Calu3 (cell line): ENCODE measurements around the gene SLC2A10. TPM values are rescaled to one million over a fixed set of nuclear protein-coding genes. Genes with fewer than 3 reads are reported as not detected.

Experiments
- BruUV-seq: library from RNA; stranded (reverse); fragments of 400-500 nt; replicated peaks from 2 replicates; lab custom pipeline; 2021; lab: Mats Ljungman, UMichigan
- CTCF ChIA-PET: fragments of 300-600 bp; sonication (Branson Sonifier 250); formaldehyde crosslinking; loops from one replicate; lab custom pipeline; 2022; ENCODE audit warnings: antibody characterized with exemption; lab: Charles Lee
- DNase-seq: peaks from one replicate; pipeline ENCODE4 v3.0.0; 2022
- H3K27ac Mint-ChIP-seq: one replicate; pipeline ENCODE4 v1.8.0; 2022; ENCODE audit warnings: mixed read lengths; ENCODE audit not compliant: unreplicated experiment
- H3K27me3 Mint-ChIP-seq: one replicate; pipeline ENCODE4 v1.8.0; 2022; ENCODE audit warnings: mixed read lengths; ENCODE audit not compliant: unreplicated experiment
- H3K36me3 Mint-ChIP-seq: one replicate; pipeline ENCODE4 v1.8.0; 2022; ENCODE audit warnings: mild to moderate bottlenecking, moderate library complexity, mixed read lengths; ENCODE audit not compliant: insufficient read depth, unreplicated experiment
- H3K4me1 Mint-ChIP-seq: one replicate; pipeline ENCODE4 v1.8.0; 2022; ENCODE audit warnings: mild to moderate bottlenecking, low read depth, mixed read lengths; ENCODE audit not compliant: unreplicated experiment
- H3K4me3 Mint-ChIP-seq: one replicate; pipeline ENCODE4 v1.8.0; 2022; ENCODE audit warnings: mild to moderate bottlenecking, low read depth, moderate library complexity, mixed read lengths; ENCODE audit not compliant: unreplicated experiment
- H3K9me3 Mint-ChIP-seq: one replicate; pipeline ENCODE4 v1.8.0; 2022; ENCODE audit warnings: low read depth, mixed read lengths; ENCODE audit not compliant: unreplicated experiment
- CTCF ChIP-seq: fragments of 200-600 bp; IDR thresholded peaks from one replicate; pipeline ENCODE4 v1.8.0; 2022; ENCODE audit warnings: antibody characterized with exemption; ENCODE audit not compliant: unreplicated experiment
- intact Hi-C: fragments of 100-400 bp; cut with micrococcal nuclease; formaldehyde crosslinking; loops from one replicate; pipeline ENCODE4 v1.10.0; 2022; ENCODE audit not compliant: unreplicated experiment
- total RNA-seq: library from RNA; stranded (reverse); gene quantifications from 2 replicates; pipeline ENCODE4 v1.2.3, GENCODE V29; 2022

The SLC2A10 gene
- total RNA-seq, 1 experiment from 2014 or later: 24.9 TPM

GRCh38 chr20:46761566-46761965 lies 52.1 kb downstream of the SLC2A10 start:
- CTCF ChIA-PET: no interaction called here
- peaks cover 7% of the 10 kb centered on the region for H3K4me1 Mint-ChIP-seq
- no TSS peak for BruUV-seq
- H3K9me3 Mint-ChIP-seq: no peaks in the 10 kb centered on the region
- peaks cover 55% of the 10 kb centered on the region for H3K27me3 Mint-ChIP-seq
- intact Hi-C loops: no loop called here
- TF ChIP-seq CTCF: no peak
- H3K36me3 Mint-ChIP-seq: no peaks in the 10 kb centered on the region
- H3K27ac Mint-ChIP-seq: no peak overlapping the region
- DNase-seq: no peak
- no peak overlapping the region for H3K4me3 Mint-ChIP-seq

GRCh38 chr20:46764068-46764467 lies 54.6 kb downstream of the SLC2A10 start:
- DNase-seq: no peak
- no peaks in the 10 kb centered on the region for H3K36me3 Mint-ChIP-seq
- no peak for TF ChIP-seq CTCF
- H3K9me3 Mint-ChIP-seq: no peaks in the 10 kb centered on the region
- H3K4me3 Mint-ChIP-seq: no peak overlapping the region
- H3K4me1 Mint-ChIP-seq: peaks cover 7% of the 10 kb centered on the region
- peaks cover 57% of the 10 kb centered on the region for H3K27me3 Mint-ChIP-seq
- H3K27ac Mint-ChIP-seq: no peak overlapping the region
- intact Hi-C loops: no loop called here
- CTCF ChIA-PET: no interaction called here
- no TSS peak for BruUV-seq

GRCh38 chr20:46765506-46766120 lies 56.2 kb downstream of the SLC2A10 start:
- CTCF ChIA-PET: no interaction called here
- BruUV-seq: no TSS peak
- peaks cover 6% of the 10 kb centered on the region for H3K4me1 Mint-ChIP-seq
- DNase-seq: no peak
- no peak overlapping the region for H3K4me3 Mint-ChIP-seq
- H3K36me3 Mint-ChIP-seq: no peaks in the 10 kb centered on the region
- no peaks in the 10 kb centered on the region for H3K9me3 Mint-ChIP-seq
- H3K27ac Mint-ChIP-seq: no peak overlapping the region
- H3K27me3 Mint-ChIP-seq: peaks cover 49% of the 10 kb centered on the region
- intact Hi-C loops: no loop called here
- TF ChIP-seq CTCF: no peak

GRCh38 chr20:46767127-46767761 lies 57.8 kb downstream of the SLC2A10 start:
- Mint-ChIP-seq H3K4me3 (no peak overlapping the region), H3K27ac (no peak overlapping the region), H3K27me3 (peaks cover 48% of the 10 kb centered on the region), H3K36me3 (no peaks in the 10 kb centered on the region), H3K4me1 (peaks cover 11% of the 10 kb centered on the region), H3K9me3 (no peaks in the 10 kb centered on the region)
- no TSS peak for BruUV-seq
- intact Hi-C loops: no loop called here
- TF ChIP-seq CTCF: peak; percentile 86
- CTCF ChIA-PET: no interaction called here
- DNase-seq: peak; percentile 79
